H1 (cell line): ENCODE results near the gene EIF4EBP2. TPM values are rescaled to one million over a fixed set of nuclear protein-coding genes. Genes with fewer than 3 reads are reported as not detected.

Experiments used
- CTCF ChIA-PET: fragments of 300-600 bp; sonication (Branson Sonifier 250); formaldehyde crosslinking; loops from one replicate; lab custom pipeline; 2021; ENCODE audit not compliant: partially characterized antibody; lab: Charles Lee
- POLR2A ChIA-PET: fragments of 300-600 bp; sonication (Branson Sonifier 250); formaldehyde crosslinking; loops from one replicate; lab custom pipeline; 2021; ENCODE audit warnings: inconsistent platforms; ENCODE audit not compliant: partially characterized antibody; lab: Charles Lee
- DNase-seq, 2 experiments: peaks; one replicate each; pipeline versions ENCODE4 v3.0.0 to v3.0.0-alpha.2; 2010 to 2022; ENCODE audit warnings: low spot score in 2 of 2, low read depth in 1 of 2, mixed read lengths in 1 of 2
- FAIRE-seq: peaks from 2 replicates; lab custom pipeline; 2011; peaks lifted over from hg19 to GRCh38; lab: Jason Lieb, UNC
- H2AFZ ChIP-seq: 2 replicates; pipeline ENCODE4 v1.8.1; 2012; ENCODE audit warnings: low read length, inconsistent platforms
- H2AK5ac ChIP-seq: 2 replicates; pipeline ENCODE4 v1.6.1; 2013; ENCODE audit warnings: low read depth, low read length
- H2BK120ac ChIP-seq: replicated peaks from 2 replicates; pipeline ENCODE3; 2013; ENCODE audit warnings: low read depth, low read length, inconsistent platforms
- H2BK12ac ChIP-seq: 2 replicates; pipeline ENCODE4 v1.6.1; 2013; ENCODE audit warnings: low read depth, low read length
- H2BK15ac ChIP-seq: 2 replicates; pipeline ENCODE4 v1.6.1; 2013; ENCODE audit warnings: low read length
- H2BK20ac ChIP-seq: 2 replicates; pipeline ENCODE4 v1.6.1; 2013; ENCODE audit warnings: low read length
- H2BK5ac ChIP-seq: 2 replicates; pipeline ENCODE4 v1.6.1; 2013; ENCODE audit warnings: low read depth, low read length
- H3K14ac ChIP-seq: 2 replicates; pipeline ENCODE4 v1.6.1; 2013; ENCODE audit warnings: inconsistent platforms; ENCODE audit not compliant: insufficient read length
- H3K18ac ChIP-seq: 2 replicates; pipeline ENCODE4 v1.6.1; 2013; ENCODE audit warnings: low read length; ENCODE audit errors: extremely low read depth
- H3K23ac ChIP-seq: 2 replicates; pipeline ENCODE4 v1.6.1; 2013; ENCODE audit warnings: inconsistent platforms; ENCODE audit not compliant: insufficient read length
- H3K23me2 ChIP-seq: 2 replicates; pipeline ENCODE4 v1.6.1; 2013; ENCODE audit warnings: low read depth, low read length
- H3K27ac ChIP-seq: 2 replicates; pipeline ENCODE4 v1.6.1; 2011; ENCODE audit warnings: low read depth, low read length, inconsistent platforms
- H3K27me3 ChIP-seq, 4 experiments: replicated peaks in 1 of 4; 1 replicate in 1 of 4; 2 replicates in 3 of 4; pipeline versions ENCODE4 v1.6.1 to v1.8.1; 2011 to 2013; ENCODE audit warnings: low read length in 3 of 4, mild to moderate bottlenecking in 3 of 4, inconsistent platforms in 2 of 4, mixed read lengths in 2 of 4, moderate library complexity in 1 of 4; ENCODE audit not compliant: control insufficient read depth in 3 of 4, insufficient read depth in 3 of 4; ENCODE audit errors: extremely low read depth in 1 of 4
- H3K36me3 ChIP-seq, 4 experiments: 2 replicates each; pipeline versions ENCODE4 v1.6.1 to v1.8.1; 2011 to 2013; ENCODE audit warnings: mild to moderate bottlenecking in 4 of 4, low read length in 3 of 4, moderate library complexity in 2 of 4, control low read depth in 1 of 4, inconsistent platforms in 1 of 4; ENCODE audit not compliant: insufficient read depth in 4 of 4, control insufficient read depth in 2 of 4
- H3K4ac ChIP-seq: replicated peaks from 2 replicates; pipeline ENCODE3; 2013; ENCODE audit warnings: low read length, low read depth, mixed read lengths, inconsistent platforms; ENCODE audit not compliant: insufficient read length
- H3K4me1 ChIP-seq, 4 experiments: replicated peaks in 1 of 4; 1 replicate in 1 of 4; 2 replicates in 3 of 4; pipeline versions ENCODE4 v1.6.1 to v1.8.1; 2011 to 2013; ENCODE audit warnings: low read length in 3 of 4, inconsistent platforms in 2 of 4, mixed read lengths in 1 of 4; ENCODE audit not compliant: insufficient read depth in 4 of 4, control insufficient read depth in 3 of 4
- H3K4me2 ChIP-seq, 2 experiments: 2 replicates each; pipeline versions ENCODE4 v1.6.1 to v1.8.1; 2011 to 2013; ENCODE audit warnings: low read depth in 2 of 2, low read length in 2 of 2, control low read depth in 1 of 2, inconsistent platforms in 1 of 2, mild to moderate bottlenecking in 1 of 2; ENCODE audit not compliant: insufficient read depth in 1 of 2
- H3K4me3 ChIP-seq, 4 experiments: fragments of 200-600, 300-600 bp in 1 of 4; sonication (generic), shearing (Covaris generic), sonication (Bioruptor Twin) in 1 of 4; 2 replicates each; pipeline versions ENCODE4 v1.5.1 to v1.8.1; 2011 to 2016; ENCODE audit warnings: low read length in 4 of 4, low read depth in 3 of 4, control low read depth in 2 of 4, inconsistent platforms in 2 of 4, mild to moderate bottlenecking in 2 of 4, mixed read lengths in 1 of 4, moderate library complexity in 1 of 4; ENCODE audit not compliant: insufficient read depth in 2 of 4; ENCODE audit errors: extremely low read depth in 1 of 4
- H3K56ac ChIP-seq: replicated peaks from 2 replicates; pipeline ENCODE3; 2013; ENCODE audit warnings: low read depth, mild to moderate bottlenecking, mixed read lengths, low read length, inconsistent platforms; ENCODE audit not compliant: insufficient read length
- H3K79me1 ChIP-seq: 2 replicates; pipeline ENCODE4 v1.6.1; 2013; ENCODE audit warnings: low read depth, low read length, control low read depth
- H3K79me2 ChIP-seq, 2 experiments: 2 replicates each; pipeline versions ENCODE4 v1.6.1 to v1.8.1; 2012 to 2013; ENCODE audit warnings: low read length in 2 of 2, mild to moderate bottlenecking in 2 of 2, inconsistent platforms in 1 of 2; ENCODE audit not compliant: insufficient read depth in 2 of 2, control insufficient read depth in 1 of 2
- H3K9ac ChIP-seq, 4 experiments: replicated peaks in 1 of 4; 1 replicate in 1 of 4; 2 replicates in 3 of 4; pipeline versions ENCODE4 v1.6.1 to v1.8.1; 2011 to 2013; ENCODE audit warnings: low read depth in 3 of 4, low read length in 3 of 4, control low read depth in 2 of 4, mild to moderate bottlenecking in 2 of 4, moderate library complexity in 2 of 4, inconsistent platforms in 1 of 4; ENCODE audit errors: extremely low read depth in 1 of 4
- H3K9me3 ChIP-seq, 2 experiments: 2 replicates each; pipeline versions ENCODE4 v1.6.1 to v1.8.1; 2012 to 2013; ENCODE audit warnings: mild to moderate bottlenecking in 2 of 2, moderate library complexity in 2 of 2, control low read depth in 1 of 2, inconsistent platforms in 1 of 2, low read depth in 1 of 2, low read length in 1 of 2, mixed read lengths in 1 of 2; ENCODE audit not compliant: insufficient read depth in 2 of 2
- H4K20me1 ChIP-seq, 2 experiments: replicated peaks in 1 of 2; 2 replicates each; pipeline versions ENCODE3 to v1.8.1; 2011 to 2013; ENCODE audit warnings: inconsistent platforms in 2 of 2, low read length in 2 of 2, mild to moderate bottlenecking in 1 of 2; ENCODE audit not compliant: insufficient read depth in 2 of 2, control insufficient read depth in 1 of 2
- H4K5ac ChIP-seq: 2 replicates; pipeline ENCODE4 v1.6.1; 2013; ENCODE audit warnings: low read length, low read depth, mixed read lengths, inconsistent platforms; ENCODE audit not compliant: insufficient read length
- H4K8ac ChIP-seq: 2 replicates; pipeline ENCODE4 v1.8.0; 2013; ENCODE audit warnings: mild to moderate bottlenecking, moderate library complexity, low read length, inconsistent platforms; ENCODE audit not compliant: insufficient read depth; ENCODE audit errors: extremely low read depth
- H4K91ac ChIP-seq: replicated peaks from 2 replicates; pipeline ENCODE3; 2013; ENCODE audit warnings: low read length, mixed read lengths, inconsistent platforms; ENCODE audit not compliant: insufficient read length
- ASH2L ChIP-seq: fragments of 200-600, 300-600 bp; sonication (generic); IDR thresholded peaks from one replicate; pipeline ENCODE4 v1.7.1; 2017; ENCODE audit warnings: low read length
- CBX5 ChIP-seq: fragments of 300-800, 300-1000 bp; sonication (generic); IDR thresholded peaks from 2 replicates; pipeline ENCODE4 v1.7.1; 2016; ENCODE audit warnings: antibody characterized with exemption, low read length, low read depth
- CBX8 ChIP-seq: fragments of 300-800, 300-1000 bp; sonication (generic); IDR thresholded peaks from 2 replicates; pipeline ENCODE4 v1.7.1; 2016; ENCODE audit warnings: low read depth, low read length, borderline replicate concordance
- EZH2 ChIP-seq: fragments of 200-600 bp; sonication (generic); IDR thresholded peaks from 2 replicates; pipeline ENCODE4 v1.7.1; 2012; ENCODE audit warnings: low read depth, mild to moderate bottlenecking, moderate library complexity, low read length, inconsistent platforms; ENCODE audit not compliant: severe bottlenecking
- HDAC6 ChIP-seq: IDR thresholded peaks from one replicate; pipeline ENCODE4 v1.7.1; 2012; ENCODE audit warnings: low read depth, mild to moderate bottlenecking, inconsistent platforms, low read length, moderate library complexity
- MAFK ChIP-seq: IDR thresholded peaks from 2 replicates; pipeline ENCODE4 v1.6.1; 2012; ENCODE audit warnings: low read depth, mild to moderate bottlenecking, improper control_type of control experiment, low read length
- RAD21 ChIP-seq, 2 experiments: IDR thresholded peaks in 1 of 2; conservative IDR thresholded peaks in 1 of 2; 2 replicates each; pipeline ENCODE4 v1.6.1; 2011; ENCODE audit warnings: low read depth in 2 of 2, low read length in 2 of 2, improper control_type of control experiment in 1 of 2, inconsistent platforms in 1 of 2, mild to moderate bottlenecking in 1 of 2, moderate library complexity in 1 of 2
- SAP30 ChIP-seq: fragments of 300-600 bp; sonication (generic); IDR thresholded peaks from 2 replicates; pipeline ENCODE4 v1.7.1; 2012; ENCODE audit warnings: low read length, moderate library complexity, mild to moderate bottlenecking, inconsistent platforms; ENCODE audit not compliant: insufficient read depth, insufficient replicate concordance
- SIX5 ChIP-seq: IDR thresholded peaks from 2 replicates; pipeline ENCODE4 v1.6.1; 2011; ENCODE audit warnings: mild to moderate bottlenecking, low read depth, low read length
- ZNF274 ChIP-seq: IDR thresholded peaks from 2 replicates; pipeline ENCODE4 v1.7.0; 2012; ENCODE audit warnings: low read length, borderline replicate concordance; ENCODE audit errors: extremely low read depth
- WGBS, 2 experiments: shearing (Covaris generic) in 1 of 2; methylation state at CpG; one replicate each; pipeline versions ENCODE4 v1.1.6 to v1.1.7; 2013 to 2015; ENCODE audit warnings: low lambda C conversion rate in 2 of 2, mixed read lengths in 2 of 2, inconsistent platforms in 1 of 2, low coverage in 1 of 2, missing lambda C conversion rate in 1 of 2; ENCODE audit not compliant: insufficient replicate concordance in 2 of 2, insufficient coverage in 1 of 2, insufficient read length in 1 of 2; ENCODE audit errors: extremely low coverage in 1 of 2, missing lambda C conversion rate in 1 of 2; 5-methylcytosine and 5-hydroxymethylcytosine counted together
- polyA plus RNA-seq, 7 experiments: library from polyadenylated mRNA; depleted of rRNA in 3 of 7; stranded (reverse) in 5 of 7; unstranded in 2 of 7; fragments of >200 nt in 5 of 7; fragments of 200-250 nt in 2 of 7; gene quantifications; 1 replicate in 5 of 7; 2 replicates in 1 of 7; 4 replicates in 1 of 7; pipeline versions ENCODE4 v1.2.1 to v1.2.3, GENCODE V29; 2011 to 2013; ENCODE audit warnings: missing spikeins in 2 of 7, mixed read lengths in 2 of 7
- total RNA-seq: library from RNA; stranded (reverse); fragmentation: NEBNext Ultra II Directional; extraction: Animal tissue kit (Norgen Biotek cat#: 25700); gene quantifications from 2 replicates; pipeline ENCODE4 v1.2.1, GENCODE V29; 2021

Gene EIF4EBP2
- total and polyA plus RNA-seq, 2 of the 8 experiments (the other 6 are each of a cell fraction or from before 2014, with no cell fraction given) = 55.3 to 144 TPM

GRCh38 chr10:70440296-70441160, 36.6 kb downstream of the EIF4EBP2 start:
- H3K79me1 ChIP-seq = no peaks in the 10 kb centered on the region; the same call in 1 of the 2 replicates
- H3K4me2 ChIP-seq = peak overlapping the region; percentile 73 to 84
- DNase-seq (peak in 1 of 2 experiments; percentile 72), FAIRE-seq (no peak)
- no peaks in the 10 kb centered on the region for H3K9me3 ChIP-seq
- 4% methylated on average over 66 of the region's 69 CpGs; no CpG with 5 or more reads in 1 of the 2 experiments for WGBS, 2 experiments
- peaks cover 5 to 20% (median 19%) of the 10 kb centered on the region in 4 experiments for H3K4me1 ChIP-seq
- H2BK20ac ChIP-seq = peak overlapping the region; percentile 61; the same call in 1 of the 2 replicates
- ChIA-PET POLR2A (interaction anchor here (0.6 to 4.8 kb wide), 6 partner anchors 9 to 53 kb away, joined by 4 to 28 read pairs (median 8); partner anchors contain the start of gene EIF4EBP2), CTCF (interaction anchor here (0.7 to 3.6 kb wide), 7 partner anchors 10 to 100 kb away, joined by 3 to 15 read pairs (median 4); no protein-coding TSS in a partner anchor)
- peak overlapping the region; percentile 23 to 57 (median 44) for H3K4me3 ChIP-seq
- H3K23me2 ChIP-seq = peaks cover 15% of the 10 kb centered on the region; the same call in 1 of the 2 replicates
- H2AFZ ChIP-seq = no peak overlapping the region
- no peak overlapping the region for H3K27ac ChIP-seq
- no peaks in the 10 kb centered on the region; a peak in 1 of 8 replicates for H3K36me3 ChIP-seq
- peaks cover 18 to 43% (median 38%) of the 10 kb centered on the region in 4 experiments for H3K27me3 ChIP-seq
- peak overlapping the region; percentile 56; the same call in 1 of the 2 replicates for H2AK5ac ChIP-seq
- no peak overlapping the region; a peak in 1 of 7 replicates for H3K9ac ChIP-seq
- H3K14ac ChIP-seq = no peak overlapping the region
- H2BK15ac ChIP-seq = no peak overlapping the region
- peak overlapping the region; percentile 62 for H3K4ac ChIP-seq
- H3K18ac ChIP-seq = no peak overlapping the region; the same call in none of the 2 replicates
- peak overlapping the region; percentile 99 for H2BK12ac ChIP-seq
- peaks cover 2 to 13% of the 10 kb centered on the region in 2 experiments for H4K20me1 ChIP-seq
- H2BK120ac ChIP-seq = peak overlapping the region; percentile 89
- H3K23ac ChIP-seq = no peak overlapping the region
- H4K8ac ChIP-seq = 0 out of 2 replicates have a peak overlapping the region, but pooled peaks have one; percentile 42
- no peaks in the 10 kb centered on the region for H3K79me2 ChIP-seq
- H3K56ac ChIP-seq = peak overlapping the region; percentile 47
- H4K5ac ChIP-seq = no peak overlapping the region
- H2BK5ac ChIP-seq = peak overlapping the region; percentile 97; the same call in 1 of the 2 replicates
- H4K91ac ChIP-seq = no peak overlapping the region
- TF ChIP-seq ZNF274 = no peak
- TF ChIP-seq MAFK = no peak
- no peak for TF ChIP-seq SAP30
- no peak for TF ChIP-seq HDAC6
- no peak for TF ChIP-seq SIX5
- TF ChIP-seq EZH2 = peak; percentile 78
- TF ChIP-seq CBX5 = no peak
- TF ChIP-seq CBX8 = no peak
- no peak for TF ChIP-seq RAD21 (IDR thresholded peaks at IDR 0.05 in 1 of 2, conservative IDR thresholded peaks at IDR 0.05 in 1 of 2; ENCODE audit: low read depth in 2 of 2, low read length in 2 of 2)
- peak; percentile 45 for TF ChIP-seq ASH2L
